Measurements from ENCODE around the gene MAP4K2.

The MAP4K2 gene

GRCh38 chr11:64833509-64833908 lies 30.5 kb upstream of the MAP4K2 start:
- no peak overlapping the region for H4K8ac ChIP-seq (ENCODE audit: low read depth, low read length)
- H3K4me2 ChIP-seq (ENCODE audit: insufficient read depth, low read length, poor library complexity, severe bottlenecking) = no peak overlapping the region
- H3K79me1 ChIP-seq (ENCODE audit: low read depth, low read length) = peaks cover 2% of the 10 kb centered on the region
- H3K4ac ChIP-seq (ENCODE audit: low read length) = no peak overlapping the region
- H3K9me3 ChIP-seq (replicated peaks in 1 of 2; ENCODE audit: control insufficient read depth in 2 of 2, insufficient read depth in 1 of 2, low read depth in 1 of 2, low read length in 2 of 2) = no peaks in the 10 kb centered on the region
- H4K91ac ChIP-seq (ENCODE audit: low read depth, low read length, poor library complexity) = no peak overlapping the region
- no peak overlapping the region for H3K4me3 ChIP-seq (ENCODE audit: low read length in 2 of 2)
- H3K36me3 ChIP-seq (replicated peaks in 1 of 2; ENCODE audit: control insufficient read depth in 2 of 2, insufficient read depth in 2 of 2, low read length in 2 of 2) = no peaks in the 10 kb centered on the region
- H3K4me1 ChIP-seq (ENCODE audit: control insufficient read depth in 2 of 2, insufficient read depth in 1 of 2, low read depth in 1 of 2, low read length in 2 of 2) = peaks cover 0 to 1% of the 10 kb centered on the region in 2 donors
- H3K27ac ChIP-seq (replicated peaks; ENCODE audit: low read length) = no peak overlapping the region
- H3K23ac ChIP-seq (ENCODE audit: low read depth, low read length, poor library complexity) = peak overlapping the region; percentile 65
- peak overlapping the region; percentile 83 for H2AK5ac ChIP-seq (ENCODE audit: low read depth, low read length)
- WGBS, 2 donors (ENCODE audit: extremely low coverage in 2 of 2, insufficient read length in 2 of 2, insufficient replicate concordance in 1 of 2) = no CpG with 5 or more reads among the region's 10 CpGs
- H3K18ac ChIP-seq (ENCODE audit: low read length) = no peak overlapping the region
- H3K14ac ChIP-seq (ENCODE audit: low read length) = peak overlapping the region; percentile 56
- peak overlapping the region; percentile 37 for H2BK15ac ChIP-seq (ENCODE audit: low read length)
- H2BK120ac ChIP-seq (ENCODE audit: low read depth, low read length) = no peak overlapping the region
- H3K9ac ChIP-seq (ENCODE audit: low read depth, low read length, poor library complexity) = no peak overlapping the region
- H2BK5ac ChIP-seq (ENCODE audit: low read length) = peak overlapping the region; percentile 53
- H3K27me3 ChIP-seq (ENCODE audit: control insufficient read depth in 3 of 3, insufficient read depth in 3 of 3, low read depth in 1 of 3, low read length in 3 of 3) = peaks cover 0 to 45% (median 0%) of the 10 kb centered on the region in 3 experiments
- H2AFZ ChIP-seq (ENCODE audit: low read length) = no peak overlapping the region
- no peak overlapping the region for H2BK12ac ChIP-seq (ENCODE audit: low read length)
- DNase-seq (ENCODE audit: low spot score) = no peak

GRCh38 chr11:64833198-64833502 lies 30.1 kb upstream of the MAP4K2 start:
- no peak overlapping the region for H3K4me3 ChIP-seq (ENCODE audit: low read length in 2 of 2)
- H2BK120ac ChIP-seq (ENCODE audit: low read depth, low read length) = no peak overlapping the region
- no peak overlapping the region for H3K4me2 ChIP-seq (ENCODE audit: insufficient read depth, low read length, poor library complexity, severe bottlenecking)
- peak overlapping the region; percentile 56 for H3K14ac ChIP-seq (ENCODE audit: low read length)
- peak overlapping the region; percentile 37 for H2BK15ac ChIP-seq (ENCODE audit: low read length)
- H4K91ac ChIP-seq (ENCODE audit: low read depth, low read length, poor library complexity) = no peak overlapping the region
- no peak overlapping the region for H3K18ac ChIP-seq (ENCODE audit: low read length)
- peaks cover 0 to 1% of the 10 kb centered on the region in 2 donors for H3K4me1 ChIP-seq (ENCODE audit: control insufficient read depth in 2 of 2, insufficient read depth in 1 of 2, low read depth in 1 of 2, low read length in 2 of 2)
- H2AFZ ChIP-seq (ENCODE audit: low read length) = no peak overlapping the region
- peaks cover 0 to 45% (median 0%) of the 10 kb centered on the region in 3 experiments for H3K27me3 ChIP-seq (ENCODE audit: control insufficient read depth in 3 of 3, insufficient read depth in 3 of 3, low read depth in 1 of 3, low read length in 3 of 3)
- H2AK5ac ChIP-seq (ENCODE audit: low read depth, low read length) = peak overlapping the region; percentile 56
- no peak overlapping the region for H3K27ac ChIP-seq (replicated peaks; ENCODE audit: low read length)
- H3K79me1 ChIP-seq (ENCODE audit: low read depth, low read length) = peaks cover 2% of the 10 kb centered on the region
- no peak overlapping the region for H3K4ac ChIP-seq (ENCODE audit: low read length)
- peak overlapping the region; percentile 4 for H4K8ac ChIP-seq (ENCODE audit: low read depth, low read length)
- H3K23ac ChIP-seq (ENCODE audit: low read depth, low read length, poor library complexity) = peak overlapping the region; percentile 65
- no peaks in the 10 kb centered on the region for H3K36me3 ChIP-seq (replicated peaks in 1 of 2; ENCODE audit: control insufficient read depth in 2 of 2, insufficient read depth in 2 of 2, low read length in 2 of 2)
- WGBS, 2 donors (ENCODE audit: extremely low coverage in 2 of 2, insufficient read length in 2 of 2, insufficient replicate concordance in 1 of 2) = no CpG with 5 or more reads among the region's 12 CpGs
- no peak overlapping the region for H3K9ac ChIP-seq (ENCODE audit: low read depth, low read length, poor library complexity)
- no peaks in the 10 kb centered on the region for H3K9me3 ChIP-seq (replicated peaks in 1 of 2; ENCODE audit: control insufficient read depth in 2 of 2, insufficient read depth in 1 of 2, low read depth in 1 of 2, low read length in 2 of 2)
- H2BK12ac ChIP-seq (ENCODE audit: low read length) = no peak overlapping the region
- DNase-seq (ENCODE audit: low spot score) = no peak
- peak overlapping the region; percentile 53 for H2BK5ac ChIP-seq (ENCODE audit: low read length)

GRCh38 chr11:64832467-64833197 lies 29.6 kb upstream of the MAP4K2 start:
- DNase-seq (ENCODE audit: low spot score) = no peak
- Histone ChIP-seq H3K79me1 (ENCODE audit: low read depth, low read length) (peaks cover 2% of the 10 kb centered on the region), H4K8ac (ENCODE audit: low read depth, low read length) (peak overlapping the region; percentile 4), H3K27me3 (ENCODE audit: control insufficient read depth in 3 of 3, insufficient read depth in 3 of 3, low read depth in 1 of 3, low read length in 3 of 3) (peaks cover 0 to 42% (median 0%) of the 10 kb centered on the region in 3 experiments), H3K4me1 (ENCODE audit: control insufficient read depth in 2 of 2, insufficient read depth in 1 of 2, low read depth in 1 of 2, low read length in 2 of 2) (peaks cover 0 to 1% of the 10 kb centered on the region in 2 donors), H2BK12ac (ENCODE audit: low read length) (no peak overlapping the region), H3K4me2 (ENCODE audit: insufficient read depth, low read length, poor library complexity, severe bottlenecking) (no peak overlapping the region), H3K9me3 (replicated peaks in 1 of 2; ENCODE audit: control insufficient read depth in 2 of 2, insufficient read depth in 1 of 2, low read depth in 1 of 2, low read length in 2 of 2) (no peaks in the 10 kb centered on the region), H2BK15ac (ENCODE audit: low read length) (no peak overlapping the region), H3K23ac (ENCODE audit: low read depth, low read length, poor library complexity) (peak overlapping the region; percentile 80), H3K18ac (ENCODE audit: low read length) (no peak overlapping the region), H3K14ac (ENCODE audit: low read length) (no peak overlapping the region), H3K4me3 (ENCODE audit: low read length in 2 of 2) (no peak overlapping the region), H2BK120ac (ENCODE audit: low read depth, low read length) (no peak overlapping the region), H3K27ac (replicated peaks; ENCODE audit: low read length) (no peak overlapping the region), H2AFZ (ENCODE audit: low read length) (no peak overlapping the region), H3K9ac (ENCODE audit: low read depth, low read length, poor library complexity) (no peak overlapping the region), H4K91ac (ENCODE audit: low read depth, low read length, poor library complexity) (no peak overlapping the region), H3K36me3 (replicated peaks in 1 of 2; ENCODE audit: control insufficient read depth in 2 of 2, insufficient read depth in 2 of 2, low read length in 2 of 2) (no peaks in the 10 kb centered on the region), H2BK5ac (ENCODE audit: low read length) (peak overlapping the region; percentile 53), H3K4ac (ENCODE audit: low read length) (no peak overlapping the region), H2AK5ac (ENCODE audit: low read depth, low read length) (peak overlapping the region; percentile 70)
- WGBS, 2 donors (ENCODE audit: extremely low coverage in 2 of 2, insufficient read length in 2 of 2, insufficient replicate concordance in 1 of 2) = no CpG with 5 or more reads among the region's 21 CpGs

DNA sequence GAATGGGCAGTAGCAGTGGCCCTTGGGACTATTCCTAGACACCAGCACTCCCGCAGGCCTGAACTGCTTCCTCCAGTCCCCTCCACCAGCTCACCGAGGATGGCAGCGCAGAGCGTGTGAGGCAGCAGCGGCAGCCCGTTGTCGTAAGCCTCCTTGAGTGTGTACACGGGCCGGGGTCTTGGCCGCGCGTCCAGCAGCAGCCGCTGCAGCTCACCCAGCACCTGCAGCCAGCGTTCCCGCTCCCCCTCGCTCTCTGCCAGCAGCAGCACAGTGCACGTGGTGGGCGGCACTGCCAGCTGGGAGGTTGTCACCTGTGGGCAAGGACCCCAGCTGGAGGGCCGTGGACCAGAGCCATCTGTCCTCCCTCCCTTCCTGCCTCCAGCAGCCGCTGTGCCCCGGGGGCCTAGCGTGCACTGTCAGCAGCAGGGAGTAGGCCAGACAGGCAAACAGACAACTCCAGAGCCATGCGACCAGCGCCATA lies 28.4 kb upstream of the MAP4K2 start:
- Histone ChIP-seq H3K27ac (replicated peaks; ENCODE audit: low read length) (no peak overlapping the region), H2AK5ac (ENCODE audit: low read depth, low read length) (peak overlapping the region; percentile 68), H4K91ac (ENCODE audit: low read depth, low read length, poor library complexity) (peak overlapping the region; percentile 85), H3K36me3 (replicated peaks in 1 of 2; ENCODE audit: control insufficient read depth in 2 of 2, insufficient read depth in 2 of 2, low read length in 2 of 2) (no peaks in the 10 kb centered on the region), H3K23ac (ENCODE audit: low read depth, low read length, poor library complexity) (peak overlapping the region; percentile 89), H3K9ac (ENCODE audit: low read depth, low read length, poor library complexity) (peak overlapping the region; percentile 44), H3K4me2 (ENCODE audit: insufficient read depth, low read length, poor library complexity, severe bottlenecking) (no peak overlapping the region), H3K4ac (ENCODE audit: low read length) (peak overlapping the region; percentile 53), H3K18ac (ENCODE audit: low read length) (peak overlapping the region; percentile 64), H2BK120ac (ENCODE audit: low read depth, low read length) (no peak overlapping the region), H3K27me3 (ENCODE audit: control insufficient read depth in 3 of 3, insufficient read depth in 3 of 3, low read depth in 1 of 3, low read length in 3 of 3) (peaks cover 0 to 44% (median 0%) of the 10 kb centered on the region in 3 experiments), H3K9me3 (replicated peaks in 1 of 2; ENCODE audit: control insufficient read depth in 2 of 2, insufficient read depth in 1 of 2, low read depth in 1 of 2, low read length in 2 of 2) (no peaks in the 10 kb centered on the region), H3K4me3 (ENCODE audit: low read length in 2 of 2) (no peak overlapping the region), H2BK5ac (ENCODE audit: low read length) (peak overlapping the region; percentile 82), H3K4me1 (ENCODE audit: control insufficient read depth in 2 of 2, insufficient read depth in 1 of 2, low read depth in 1 of 2, low read length in 2 of 2) (peaks cover 0 to 1% of the 10 kb centered on the region in 2 donors), H2BK12ac (ENCODE audit: low read length) (peak overlapping the region; percentile 22), H2BK15ac (ENCODE audit: low read length) (no peak overlapping the region), H3K14ac (ENCODE audit: low read length) (peak overlapping the region; percentile 56), H4K8ac (ENCODE audit: low read depth, low read length) (no peak overlapping the region), H3K79me1 (ENCODE audit: low read depth, low read length) (no peaks in the 10 kb centered on the region), H2AFZ (ENCODE audit: low read length) (peak overlapping the region; percentile 22)
- no CpG with 5 or more reads among the region's 24 CpGs for WGBS, 2 donors (ENCODE audit: extremely low coverage in 2 of 2, insufficient read length in 2 of 2, insufficient replicate concordance in 1 of 2)
- no peak for DNase-seq (ENCODE audit: low spot score)

All from neuronal stem cell (in vitro differentiated cells).